Adipocyte (in vitro differentiated cells): Measurements from ENCODE around the gene FILIP1L.

Experiments used
- DNase-seq: peaks from one replicate; pipeline ENCODE4 v3.0.0-alpha.2; 2015; ENCODE audit warnings: low read depth
- H3K27me3 ChIP-seq: replicated peaks from 2 replicates; pipeline ENCODE4 v1.7.0; 2013; ENCODE audit warnings: mild to moderate bottlenecking, low read length, moderate library complexity; ENCODE audit not compliant: control insufficient read depth, insufficient read depth
- H3K36me3 ChIP-seq: 2 replicates; pipeline ENCODE4 v1.7.0; 2013; ENCODE audit warnings: low read length, mild to moderate bottlenecking, moderate library complexity; ENCODE audit not compliant: control insufficient read depth, insufficient read depth, severe bottlenecking
- H3K4me1 ChIP-seq: 2 replicates; pipeline ENCODE4 v1.7.0; 2013; ENCODE audit warnings: mild to moderate bottlenecking, low read length, moderate library complexity; ENCODE audit not compliant: control insufficient read depth, insufficient read depth
- H3K4me3 ChIP-seq: 2 replicates; pipeline ENCODE4 v1.7.0; 2013; ENCODE audit warnings: mild to moderate bottlenecking, low read length, moderate library complexity
- H3K9ac ChIP-seq: 2 replicates; pipeline ENCODE4 v1.7.0; 2013; ENCODE audit warnings: mild to moderate bottlenecking, low read length, moderate library complexity
- H3K9me3 ChIP-seq: 2 replicates; pipeline ENCODE4 v1.7.0; 2013; ENCODE audit warnings: mild to moderate bottlenecking, low read length, moderate library complexity; ENCODE audit not compliant: control insufficient read depth

Gene FILIP1L

GRCh38 chr3:100019719-100020118, 94.6 kb downstream of the FILIP1L start:
- H3K36me3 ChIP-seq: no peaks in the 10 kb centered on the region
- no peak for DNase-seq
- H3K27me3 ChIP-seq: no peaks in the 10 kb centered on the region
- H3K9ac ChIP-seq: peak overlapping the region; percentile 81
- peaks cover 5% of the 10 kb centered on the region for H3K9me3 ChIP-seq
- H3K4me3 ChIP-seq: no peak overlapping the region
- peaks cover 50% of the 10 kb centered on the region for H3K4me1 ChIP-seq

GRCh38 chr3:100018806-100019205, 95.5 kb downstream of the FILIP1L start:
- Histone ChIP-seq H3K9ac (no peak overlapping the region), H3K27me3 (no peaks in the 10 kb centered on the region), H3K9me3 (peaks cover 5% of the 10 kb centered on the region), H3K4me3 (no peak overlapping the region), H3K36me3 (no peaks in the 10 kb centered on the region), H3K4me1 (peaks cover 45% of the 10 kb centered on the region)
- no peak for DNase-seq

GRCh38 chr3:100010087-100010417, 104.2 kb downstream of the FILIP1L start:
- peaks cover 2% of the 10 kb centered on the region for H3K9me3 ChIP-seq
- no peaks in the 10 kb centered on the region for H3K27me3 ChIP-seq
- no peaks in the 10 kb centered on the region for H3K36me3 ChIP-seq
- peaks cover 17% of the 10 kb centered on the region for H3K4me1 ChIP-seq
- no peak for DNase-seq
- H3K4me3 ChIP-seq: no peak overlapping the region
- H3K9ac ChIP-seq: no peak overlapping the region

- H3K9me3 ChIP-seq: no peaks in the 10 kb centered on the region
- peaks cover 17% of the 10 kb centered on the region for H3K4me1 ChIP-seq
- no peak for DNase-seq
- H3K9ac ChIP-seq: no peak overlapping the region
- H3K36me3 ChIP-seq: no peaks in the 10 kb centered on the region
- H3K4me3 ChIP-seq: no peak overlapping the region
- no peaks in the 10 kb centered on the region for H3K27me3 ChIP-seq
Observed at GRCh38 chr3:100009276-100010086, 104.8 kb downstream of the FILIP1L start.

GRCh38 chr3:100008081-100008698, 106.1 kb downstream of the FILIP1L start:
- no peak overlapping the region for H3K9ac ChIP-seq
- H3K27me3 ChIP-seq: no peaks in the 10 kb centered on the region
- H3K4me3 ChIP-seq: no peak overlapping the region
- DNase-seq: no peak
- H3K4me1 ChIP-seq: peaks cover 17% of the 10 kb centered on the region
- no peaks in the 10 kb centered on the region for H3K9me3 ChIP-seq
- no peaks in the 10 kb centered on the region for H3K36me3 ChIP-seq

- Histone ChIP-seq H3K9me3 (no peaks in the 10 kb centered on the region), H3K4me1 (peaks cover 23% of the 10 kb centered on the region), H3K36me3 (no peaks in the 10 kb centered on the region), H3K9ac (no peak overlapping the region), H3K27me3 (no peaks in the 10 kb centered on the region), H3K4me3 (no peak overlapping the region)
- DNase-seq: no peak
Observed at GRCh38 chr3:100007313-100007712, 107.0 kb downstream of the FILIP1L start.

- H3K27me3 ChIP-seq: no peaks in the 10 kb centered on the region
- peaks cover 24% of the 10 kb centered on the region for H3K4me1 ChIP-seq
- DNase-seq: peak; percentile 72
- H3K36me3 ChIP-seq: no peaks in the 10 kb centered on the region
- no peaks in the 10 kb centered on the region for H3K9me3 ChIP-seq
- peak overlapping the region; percentile 56 for H3K9ac ChIP-seq
- no peak overlapping the region for H3K4me3 ChIP-seq
Observed at GRCh38 chr3:100006570-100007271, 107.6 kb downstream of the FILIP1L start.

- no peaks in the 10 kb centered on the region for H3K27me3 ChIP-seq
- no peaks in the 10 kb centered on the region for H3K9me3 ChIP-seq
- H3K9ac ChIP-seq: peak overlapping the region; percentile 56
- no peak overlapping the region for H3K4me3 ChIP-seq
- DNase-seq: peak; percentile 39
- no peaks in the 10 kb centered on the region for H3K36me3 ChIP-seq
- H3K4me1 ChIP-seq: peaks cover 24% of the 10 kb centered on the region
Observed at GRCh38 chr3:100005665-100006393, 108.5 kb downstream of the FILIP1L start.

GRCh38 chr3:100004931-100005330, 109.4 kb downstream of the FILIP1L start:
- Histone ChIP-seq H3K36me3 (no peaks in the 10 kb centered on the region), H3K27me3 (no peaks in the 10 kb centered on the region), H3K9me3 (no peaks in the 10 kb centered on the region), H3K4me3 (no peak overlapping the region), H3K4me1 (peaks cover 24% of the 10 kb centered on the region), H3K9ac (no peak overlapping the region)
- no peak for DNase-seq

GRCh38 chr3:100003609-100004503, 110.4 kb downstream of the FILIP1L start:
- H3K9me3 ChIP-seq: no peaks in the 10 kb centered on the region
- H3K27me3 ChIP-seq: no peaks in the 10 kb centered on the region
- no peak overlapping the region for H3K9ac ChIP-seq
- DNase-seq: no peak
- no peaks in the 10 kb centered on the region for H3K36me3 ChIP-seq
- no peak overlapping the region for H3K4me3 ChIP-seq
- peaks cover 32% of the 10 kb centered on the region for H3K4me1 ChIP-seq
